Measurements from ENCODE around the gene PCDH15.

DNA sequence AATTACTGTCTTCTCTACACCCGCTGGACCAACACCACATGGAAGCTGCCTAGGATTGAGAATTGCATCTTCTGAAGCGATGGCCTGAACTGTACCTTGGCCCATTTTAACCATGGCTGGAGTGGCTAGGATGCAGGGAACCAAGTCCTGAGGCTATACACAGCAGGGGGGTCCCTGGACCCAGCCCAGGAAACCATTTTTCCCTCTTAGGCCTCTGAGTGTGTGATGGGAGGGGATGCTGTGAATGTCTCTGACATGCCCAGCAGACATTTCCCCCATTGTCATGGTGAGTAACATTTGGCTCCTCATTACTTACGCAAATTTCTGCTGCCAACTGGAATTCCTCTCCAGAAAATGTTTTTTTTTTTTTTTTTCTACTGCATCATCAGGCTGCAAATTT lies 822.7 kb downstream of the PCDH15 start:
- TF ChIP-seq, protein P1, sequence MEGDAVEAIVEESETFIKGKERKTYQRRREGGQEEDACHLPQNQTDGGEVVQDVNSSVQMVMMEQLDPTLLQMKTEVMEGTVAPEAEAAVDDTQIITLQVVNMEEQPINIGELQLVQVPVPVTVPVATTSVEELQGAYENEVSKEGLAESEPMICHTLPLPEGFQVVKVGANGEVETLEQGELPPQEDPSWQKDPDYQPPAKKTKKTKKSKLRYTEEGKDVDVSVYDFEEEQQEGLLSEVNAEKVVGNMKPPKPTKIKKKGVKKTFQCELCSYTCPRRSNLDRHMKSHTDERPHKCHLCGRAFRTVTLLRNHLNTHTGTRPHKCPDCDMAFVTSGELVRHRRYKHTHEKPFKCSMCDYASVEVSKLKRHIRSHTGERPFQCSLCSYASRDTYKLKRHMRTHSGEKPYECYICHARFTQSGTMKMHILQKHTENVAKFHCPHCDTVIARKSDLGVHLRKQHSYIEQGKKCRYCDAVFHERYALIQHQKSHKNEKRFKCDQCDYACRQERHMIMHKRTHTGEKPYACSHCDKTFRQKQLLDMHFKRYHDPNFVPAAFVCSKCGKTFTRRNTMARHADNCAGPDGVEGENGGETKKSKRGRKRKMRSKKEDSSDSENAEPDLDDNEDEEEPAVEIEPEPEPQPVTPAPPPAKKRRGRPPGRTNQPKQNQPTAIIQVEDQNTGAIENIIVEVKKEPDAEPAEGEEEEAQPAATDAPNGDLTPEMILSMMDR (IDR thresholded peaks at IDR 0.05), result no peak
- TF ChIP-seq EP300 (IDR thresholded peaks at IDR 0.05), result no peak
